ENCODE measurements around the gene LMOD2.

The LMOD2 gene

GRCh38 chr7:123637878-123638277 is 17.8 kb upstream of the LMOD2 start:
- Histone ChIP-seq H3K9me3 (ENCODE audit: control insufficient read depth, low read length) (no peaks in the 10 kb centered on the region), H3K27me3 (ENCODE audit: control insufficient read depth, insufficient read depth, low read length) (no peaks in the 10 kb centered on the region)

GRCh38 chr7:123639631-123640030 is 16.0 kb upstream of the LMOD2 start:
- Histone ChIP-seq H3K9ac (no peak overlapping the region), H2AFZ (peak overlapping the region; percentile 6), H3K4me2 (ENCODE audit: low read length) (no peak overlapping the region), H3K36me3 (ENCODE audit: control insufficient read depth, insufficient read depth, low read length) (no peaks in the 10 kb centered on the region), H3K4me3 (ENCODE audit: low read depth, low read length) (no peak overlapping the region), H3K4me1 (peaks cover 23% of the 10 kb centered on the region), H3K27ac (no peak overlapping the region), H3K9me3 (ENCODE audit: control insufficient read depth, low read length) (no peaks in the 10 kb centered on the region), H3K27me3 (ENCODE audit: control insufficient read depth, insufficient read depth, low read length) (no peaks in the 10 kb centered on the region), H3K79me2 (no peaks in the 10 kb centered on the region)
- TF ChIP-seq CTCF (IDR thresholded peaks at IDR 0.05), result no peak

More at GRCh38 chr7:123637878-123638277, 17.8 kb upstream of the LMOD2 start:
- Histone ChIP-seq H3K27ac (no peak overlapping the region), H3K4me2 (ENCODE audit: low read length) (no peak overlapping the region), H2AFZ (no peak overlapping the region), H3K4me1 (peaks cover 10% of the 10 kb centered on the region), H3K36me3 (ENCODE audit: control insufficient read depth, insufficient read depth, low read length) (no peaks in the 10 kb centered on the region), H3K79me2 (no peaks in the 10 kb centered on the region), H3K9ac (no peak overlapping the region), H3K4me3 (ENCODE audit: low read depth, low read length) (no peak overlapping the region)
- no peak for TF ChIP-seq CTCF (IDR thresholded peaks at IDR 0.05)

- Histone ChIP-seq H3K79me2 (no peaks in the 10 kb centered on the region), H3K27ac (no peak overlapping the region), H3K4me2 (ENCODE audit: low read length) (no peak overlapping the region), H3K4me1 (peaks cover 26% of the 10 kb centered on the region), H2AFZ (no peak overlapping the region), H3K9me3 (ENCODE audit: control insufficient read depth, low read length) (no peaks in the 10 kb centered on the region), H3K9ac (no peak overlapping the region), H3K36me3 (ENCODE audit: control insufficient read depth, insufficient read depth, low read length) (no peaks in the 10 kb centered on the region), H3K27me3 (ENCODE audit: control insufficient read depth, insufficient read depth, low read length) (no peaks in the 10 kb centered on the region), H3K4me3 (ENCODE audit: low read depth, low read length) (no peak overlapping the region)
- TF ChIP-seq CTCF (IDR thresholded peaks at IDR 0.05), result no peak
These were observed 15.1 kb upstream of the LMOD2 start for GRCh38 chr7:123640583-123640982.

GRCh38 chr7:123641901-123642300 is 13.8 kb upstream of the LMOD2 start:
- Histone ChIP-seq H3K4me1 (peaks cover 36% of the 10 kb centered on the region), H3K27ac (no peak overlapping the region)

More at GRCh38 chr7:123641901-123642300, 13.8 kb upstream of the LMOD2 start:
- H3K36me3 ChIP-seq (ENCODE audit: control insufficient read depth, insufficient read depth, low read length), result no peaks in the 10 kb centered on the region
- H3K9ac ChIP-seq, result no peak overlapping the region
- no peaks in the 10 kb centered on the region for H3K9me3 ChIP-seq (ENCODE audit: control insufficient read depth, low read length)
- no peaks in the 10 kb centered on the region for H3K27me3 ChIP-seq (ENCODE audit: control insufficient read depth, insufficient read depth, low read length)
- H2AFZ ChIP-seq, result peak overlapping the region; percentile 38
- H3K4me2 ChIP-seq (ENCODE audit: low read length), result no peak overlapping the region
- TF ChIP-seq CTCF (IDR thresholded peaks at IDR 0.05), result no peak
- no peak overlapping the region for H3K4me3 ChIP-seq (ENCODE audit: low read depth, low read length)
- H3K79me2 ChIP-seq, result no peaks in the 10 kb centered on the region

Measured in parathyroid adenoma (tissue), 2 donors.